Gastroesophageal sphincter (tissue), 4 donors: ENCODE data around the gene PRKCZ. TPM values are rescaled to one million over a fixed set of nuclear protein-coding genes. Genes with fewer than 3 reads are reported as not detected.
A peak's percentile ranks its signal among the peaks of the same experiment; 100 is the strongest.

Experiments used
- ATAC-seq: fragments of 150-250 bp; one replicate; pipeline ENCODE4 v1.9.1; 2016; ENCODE audit warnings: mild to moderate bottlenecking, moderate library complexity
- H3K27ac ChIP-seq, 4 donors: fragments of 200-600 bp; sonication (generic) in 3 of 4; 1 replicate in 3 of 4; 2 replicates in 1 of 4; pipeline ENCODE4 v1.5.1; 2016 to 2019
- H3K27me3 ChIP-seq: fragments of 200-600 bp; sonication (generic); one replicate; pipeline ENCODE4 v1.5.1; 2019
- H3K36me3 ChIP-seq, 2 donors: fragments of 200-600 bp; sonication (generic); one replicate each; pipeline ENCODE4 v1.5.1; 2019; ENCODE audit warnings: control low read depth in 1 of 2
- H3K4me1 ChIP-seq, 3 donors: fragments of 200-600 bp; sonication (generic); 1 replicate in 2 of 3; 2 replicates in 1 of 3; pipeline ENCODE4 v1.5.1; 2016 to 2019; ENCODE audit warnings: control low read depth in 2 of 3
- H3K4me3 ChIP-seq, 2 donors: fragments of 200-600 bp; sonication (generic); one replicate each; pipeline ENCODE4 v1.5.1; 2019; ENCODE audit warnings: mild to moderate bottlenecking in 1 of 2, moderate library complexity in 1 of 2
- H3K9me3 ChIP-seq, 3 donors: fragments of 200-600 bp; sonication (generic); one replicate each; pipeline ENCODE4 v1.5.1; 2017 to 2019; ENCODE audit warnings: control low read depth in 2 of 3
- CTCF ChIP-seq, 4 experiments: fragments of 200-600 bp in 2 of 4; fragments of 450-650 bp in 2 of 4; sonication (generic) in 1 of 4; IDR thresholded peaks; one replicate each; pipeline ENCODE4 v1.5.1; 2017 to 2019; ENCODE audit warnings: antibody characterized with exemption in 4 of 4, mild to moderate bottlenecking in 2 of 4, moderate library complexity in 2 of 4
- EP300 ChIP-seq: sonication (generic); formaldehyde crosslinking; IDR thresholded peaks from one replicate; pipeline ENCODE4 v1.6.1; 2017; ENCODE audit warnings: antibody characterized with exemption, mild to moderate bottlenecking
- POLR2A ChIP-seq, 2 donors: fragments of 450-650 bp; IDR thresholded peaks; one replicate each; pipeline ENCODE4 v1.6.1; 2017; ENCODE audit warnings: antibody characterized with exemption in 2 of 2, mild to moderate bottlenecking in 2 of 2, moderate library complexity in 1 of 2
- POLR2AphosphoS5 ChIP-seq: sonication (generic); formaldehyde crosslinking; IDR thresholded peaks from one replicate; pipeline ENCODE4 v1.6.1; 2017; ENCODE audit warnings: antibody characterized with exemption
- WGBS, 2 donors: methylation state at CpG; one replicate each; pipeline ENCODE4 v1.1.5; 2018; ENCODE audit warnings: low coverage in 1 of 2; 5-methylcytosine and 5-hydroxymethylcytosine counted together
- total RNA-seq, 4 donors: library from RNA; depleted of rRNA; stranded (reverse); fragments of >200 nt; gene quantifications; one replicate each; pipeline ENCODE4 v1.1.0, GENCODE V29; 2016

Gene PRKCZ
- total RNA-seq, 4 donors from 2014 or later = 2.4 to 3.8 (median 2.9) TPM

- H3K36me3 ChIP-seq = no peaks in the 10 kb centered on the region
- H3K27ac ChIP-seq = no peak overlapping the region
- TF ChIP-seq EP300 (no peak), POLR2AphosphoS5 (no peak), POLR2A (IDR thresholded peaks at IDR 0.05) (no peak), CTCF (IDR thresholded peaks at IDR 0.05) (no peak)
- H3K9me3 ChIP-seq = no peaks in the 10 kb centered on the region
- peak overlapping the region in 1 of 2 donors; percentile 51 for H3K4me3 ChIP-seq
- no peak for ATAC-seq
- 33 to 34% methylated on average over 8 to 9 of the region's 14 CpGs for WGBS, 2 donors
- H3K27me3 ChIP-seq = peaks cover 92% of the 10 kb centered on the region
- H3K4me1 ChIP-seq = peaks cover 0 to 42% (median 14%) of the 10 kb centered on the region in 3 donors
These were observed 940 bp upstream of the PRKCZ start for GRCh38 chr1:2049225-2049717.

GRCh38 chr1:2050461-2050792, 216 bp downstream of the PRKCZ start:
- Histone ChIP-seq H3K36me3 (no peaks in the 10 kb centered on the region), H3K4me1 (peaks cover 0 to 31% (median 9%) of the 10 kb centered on the region in 3 donors), H3K27ac (peak overlapping the region in 2 of 4 donors; percentile 17 to 24), H3K9me3 (no peaks in the 10 kb centered on the region), H3K4me3 (peak overlapping the region in 1 of 2 donors; percentile 51), H3K27me3 (peaks cover 81% of the 10 kb centered on the region)
- TF ChIP-seq CTCF (IDR thresholded peaks at IDR 0.05) (no peak), EP300 (no peak), POLR2AphosphoS5 (no peak), POLR2A (IDR thresholded peaks at IDR 0.05) (no peak)
- no CpG with 5 or more reads among the region's 51 CpGs for WGBS, 2 donors
- peak; percentile 14 for ATAC-seq

GRCh38 chr1:2050793-2051682, 827 bp downstream of the PRKCZ start:
- ATAC-seq = no peak
- TF ChIP-seq CTCF (IDR thresholded peaks at IDR 0.05) (no peak), POLR2AphosphoS5 (no peak), EP300 (no peak), POLR2A (IDR thresholded peaks at IDR 0.05) (no peak)
- H3K27me3 ChIP-seq = peaks cover 74% of the 10 kb centered on the region
- H3K27ac ChIP-seq = peak overlapping the region in 2 of 4 donors; percentile 17 to 24
- WGBS, 2 donors = 8% methylated on average over 2 of the region's 84 CpGs; no CpG with 5 or more reads in 1 of the 2 donors
- no peaks in the 10 kb centered on the region for H3K9me3 ChIP-seq
- H3K4me1 ChIP-seq = peaks cover 0 to 25% (median 4%) of the 10 kb centered on the region in 3 donors
- H3K36me3 ChIP-seq = no peaks in the 10 kb centered on the region
- peak overlapping the region in 1 of 2 donors; percentile 51 for H3K4me3 ChIP-seq

- no peaks in the 10 kb centered on the region for H3K36me3 ChIP-seq
- H3K27me3 ChIP-seq = peaks cover 63% of the 10 kb centered on the region
- H3K9me3 ChIP-seq = no peaks in the 10 kb centered on the region
- H3K4me3 ChIP-seq = no peak overlapping the region
- no peak overlapping the region for H3K27ac ChIP-seq
- TF ChIP-seq CTCF (IDR thresholded peaks at IDR 0.05) (no peak), EP300 (no peak), POLR2AphosphoS5 (no peak)
- 62% methylated on average over 11 of the region's 16 CpGs; no CpG with 5 or more reads in 1 of the 2 donors for WGBS, 2 donors
- H3K4me1 ChIP-seq = peaks cover 0 to 19% (median 4%) of the 10 kb centered on the region in 3 donors
- no peak for ATAC-seq
These were observed 2.0 kb downstream of the PRKCZ start for GRCh38 chr1:2052054-2052679.
